Fibroblast of lung (primary cell): ENCODE data around the gene RCAN2. TPM values are rescaled to one million over a fixed set of nuclear protein-coding genes. Genes with fewer than 3 reads are reported as not detected.

Source experiments
- DNase-seq, 2 donors: peaks; one replicate each; pipeline versions ENCODE4 v3.0.0 to v3.0.0-alpha.2; 2010; ENCODE audit warnings: low read depth in 2 of 2
- H2AFZ ChIP-seq: 2 replicates; pipeline ENCODE4 v1.5.1; 2012; ENCODE audit warnings: low read length, control low read depth, inconsistent platforms
- H3K27ac ChIP-seq: 2 replicates; pipeline ENCODE4 v1.5.1; 2011; ENCODE audit warnings: low read length, control low read depth; ENCODE audit not compliant: insufficient read depth
- H3K27me3 ChIP-seq: 2 replicates; pipeline ENCODE4 v1.5.1; 2011; ENCODE audit warnings: mild to moderate bottlenecking, low read length; ENCODE audit not compliant: control insufficient read depth, insufficient read depth
- H3K36me3 ChIP-seq: 2 replicates; pipeline ENCODE4 v1.5.1; 2011; ENCODE audit warnings: low read length; ENCODE audit not compliant: control insufficient read depth, insufficient read depth
- H3K4me1 ChIP-seq: 2 replicates; pipeline ENCODE4 v1.5.1; 2011; ENCODE audit warnings: low read length; ENCODE audit not compliant: control insufficient read depth, insufficient read depth; ENCODE audit errors: extremely low read depth
- H3K4me2 ChIP-seq: 2 replicates; pipeline ENCODE4 v1.5.1; 2011; ENCODE audit warnings: low read length, control low read depth; ENCODE audit not compliant: insufficient read depth; ENCODE audit errors: extremely low read depth
- H3K4me3 ChIP-seq, 4 experiments: fragments of 200-600 bp in 1 of 4; sonication (generic) in 1 of 4; replicated peaks in 1 of 4; 2 replicates each; pipeline ENCODE4 v1.5.1; 2011 to 2016; ENCODE audit warnings: low read length in 4 of 4, low read depth in 3 of 4, mild to moderate bottlenecking in 3 of 4, control low read depth in 2 of 4, inconsistent platforms in 1 of 4, mixed read lengths in 1 of 4; ENCODE audit not compliant: insufficient read depth in 1 of 4; ENCODE audit errors: control extremely low read depth in 1 of 4
- H3K79me2 ChIP-seq: 2 replicates; pipeline ENCODE4 v1.5.1; 2012; ENCODE audit warnings: mild to moderate bottlenecking, low read length, inconsistent platforms; ENCODE audit not compliant: control insufficient read depth, insufficient read depth
- H3K9ac ChIP-seq: 2 replicates; pipeline ENCODE4 v1.5.1; 2011; ENCODE audit warnings: mild to moderate bottlenecking, low read length, control low read depth; ENCODE audit not compliant: insufficient read depth
- H3K9me3 ChIP-seq: 2 replicates; pipeline ENCODE4 v1.5.1; 2012; ENCODE audit warnings: low read depth, low read length; ENCODE audit not compliant: control insufficient read depth, insufficient read depth
- H4K20me1 ChIP-seq: 2 replicates; pipeline ENCODE4 v1.5.1; 2011; ENCODE audit warnings: low read length; ENCODE audit not compliant: control insufficient read depth, insufficient read depth; ENCODE audit errors: extremely low read depth
- CTCF ChIP-seq, 2 donors: IDR thresholded peaks in 1 of 2; conservative IDR thresholded peaks in 1 of 2; 1 replicate in 1 of 2; 2 replicates in 1 of 2; pipeline ENCODE4 v1.5.1; 2011 to 2012; ENCODE audit warnings: low read length in 2 of 2, control low read depth in 1 of 2, inconsistent platforms in 1 of 2, low read depth in 1 of 2, mild to moderate bottlenecking in 1 of 2
- EZH2 ChIP-seq: IDR thresholded peaks from 2 replicates; pipeline ENCODE4 v1.5.1; 2012; ENCODE audit warnings: low read length, control low read depth, mild to moderate bottlenecking; ENCODE audit errors: missing control alignments
- polyA plus RNA-seq, 2 donors: library from polyadenylated mRNA; depleted of rRNA in 1 of 2; stranded (reverse) in 1 of 2; unstranded in 1 of 2; fragments of >200 nt; gene quantifications; 2 replicates each; pipeline ENCODE4 v1.2.1, GENCODE V29; 2011 to 2012; ENCODE audit warnings: missing spikeins in 1 of 2
- total RNA-seq: library from RNA; depleted of rRNA; stranded (reverse); fragments of >200 nt; gene quantifications from 2 replicates; pipeline ENCODE4 v1.2.1, GENCODE V29; 2014

RCAN2 gene
- total and polyA plus RNA-seq, 2 donors (not counting 1 experiment from before 2014, with no cell fraction given): 11.7 to 38.0 TPM

- peak in 1 of 2 donors; percentile 8 for DNase-seq
- H2AFZ ChIP-seq: no peak overlapping the region
- H3K4me1 ChIP-seq: no peaks in the 10 kb centered on the region
- no peaks in the 10 kb centered on the region for H3K79me2 ChIP-seq
- no peaks in the 10 kb centered on the region for H3K27me3 ChIP-seq
- TF ChIP-seq EZH2 (no peak), CTCF (conservative IDR thresholded peaks at IDR 0.05 in 1 of 2, IDR thresholded peaks at IDR 0.05 in 1 of 2; ENCODE audit: low read depth in 1 of 2, low read length in 2 of 2) (no peak)
- H3K9ac ChIP-seq: no peak overlapping the region
- no peak overlapping the region for H3K27ac ChIP-seq
- no peaks in the 10 kb centered on the region for H3K9me3 ChIP-seq
- H4K20me1 ChIP-seq: no peaks in the 10 kb centered on the region
- H3K4me2 ChIP-seq: no peak overlapping the region
- H3K36me3 ChIP-seq: no peaks in the 10 kb centered on the region
- H3K4me3 ChIP-seq: no peak overlapping the region
Observed at GRCh38 chr6:46367354-46368168, 123.7 kb downstream of the RCAN2 start.

GRCh38 chr6:46366190-46366900 lies 124.9 kb downstream of the RCAN2 start:
- Histone ChIP-seq H3K36me3 (no peaks in the 10 kb centered on the region), H3K9me3 (no peaks in the 10 kb centered on the region), H3K79me2 (no peaks in the 10 kb centered on the region), H3K9ac (no peak overlapping the region), H3K27ac (no peak overlapping the region), H3K27me3 (no peaks in the 10 kb centered on the region), H2AFZ (no peak overlapping the region), H4K20me1 (no peaks in the 10 kb centered on the region), H3K4me1 (no peaks in the 10 kb centered on the region), H3K4me2 (no peak overlapping the region), H3K4me3 (no peak overlapping the region)
- TF ChIP-seq EZH2: no peak
- DNase-seq: no peak

GRCh38 chr6:46357591-46357990 lies 133.7 kb downstream of the RCAN2 start:
- Histone ChIP-seq H3K9me3 (no peaks in the 10 kb centered on the region), H3K36me3 (no peaks in the 10 kb centered on the region), H3K4me2 (no peak overlapping the region), H4K20me1 (no peaks in the 10 kb centered on the region), H3K9ac (no peak overlapping the region), H2AFZ (no peak overlapping the region), H3K4me3 (no peak overlapping the region), H3K27me3 (no peaks in the 10 kb centered on the region), H3K79me2 (no peaks in the 10 kb centered on the region), H3K4me1 (no peaks in the 10 kb centered on the region), H3K27ac (no peak overlapping the region)
- DNase-seq: no peak
- TF ChIP-seq EZH2 (no peak), CTCF (conservative IDR thresholded peaks at IDR 0.05 in 1 of 2, IDR thresholded peaks at IDR 0.05 in 1 of 2; ENCODE audit: low read depth in 1 of 2, low read length in 2 of 2) (no peak)
